C4-2B (cell line): Measurements from ENCODE around the gene DGKD.

ENCODE experiments used
- ZFX ChIP-seq: fragments of 450-650 bp; IDR thresholded peaks from 2 replicates; pipeline ENCODE4 v1.6.1; 2017
- TF ChIP-seq, protein P1 (sequence below): fragments of 450-650 bp; conservative IDR thresholded peaks from 2 replicates; pipeline ENCODE4 v1.5.1; 2017; ENCODE audit warnings: mild to moderate bottlenecking

DNA sequence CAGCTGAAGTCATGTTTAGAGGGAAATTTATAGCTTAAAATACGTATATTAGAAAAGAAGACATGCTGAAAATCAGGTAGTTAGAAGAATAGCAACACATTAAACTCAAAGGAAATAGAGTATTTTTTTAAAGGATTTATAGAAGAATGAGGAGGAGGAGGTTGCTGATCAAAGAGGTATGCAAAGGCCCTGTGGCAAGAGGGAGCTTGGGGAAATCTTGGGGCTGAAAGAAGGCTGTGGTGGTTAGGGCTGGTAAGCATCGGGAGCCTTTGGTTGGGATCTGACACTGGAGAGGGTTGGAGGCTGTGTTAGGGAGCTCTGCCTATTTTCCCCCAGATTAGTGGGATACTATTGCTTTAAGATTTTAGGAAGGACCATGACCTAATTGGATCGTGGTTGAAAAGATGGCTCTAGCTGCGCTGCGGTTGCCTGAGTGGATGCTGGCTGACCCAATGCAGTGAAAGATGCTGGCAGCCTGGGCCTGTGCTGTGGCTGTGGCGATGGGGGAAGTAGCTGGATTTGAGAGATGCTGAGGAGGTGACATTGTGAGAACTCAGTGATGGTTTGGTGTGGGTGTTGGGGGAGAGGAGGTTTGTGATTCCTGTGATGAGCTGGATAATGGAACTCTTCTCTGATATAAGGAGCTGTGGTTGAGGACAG lies 11.7 kb downstream of the DGKD start:
- TF ChIP-seq, protein P1, sequence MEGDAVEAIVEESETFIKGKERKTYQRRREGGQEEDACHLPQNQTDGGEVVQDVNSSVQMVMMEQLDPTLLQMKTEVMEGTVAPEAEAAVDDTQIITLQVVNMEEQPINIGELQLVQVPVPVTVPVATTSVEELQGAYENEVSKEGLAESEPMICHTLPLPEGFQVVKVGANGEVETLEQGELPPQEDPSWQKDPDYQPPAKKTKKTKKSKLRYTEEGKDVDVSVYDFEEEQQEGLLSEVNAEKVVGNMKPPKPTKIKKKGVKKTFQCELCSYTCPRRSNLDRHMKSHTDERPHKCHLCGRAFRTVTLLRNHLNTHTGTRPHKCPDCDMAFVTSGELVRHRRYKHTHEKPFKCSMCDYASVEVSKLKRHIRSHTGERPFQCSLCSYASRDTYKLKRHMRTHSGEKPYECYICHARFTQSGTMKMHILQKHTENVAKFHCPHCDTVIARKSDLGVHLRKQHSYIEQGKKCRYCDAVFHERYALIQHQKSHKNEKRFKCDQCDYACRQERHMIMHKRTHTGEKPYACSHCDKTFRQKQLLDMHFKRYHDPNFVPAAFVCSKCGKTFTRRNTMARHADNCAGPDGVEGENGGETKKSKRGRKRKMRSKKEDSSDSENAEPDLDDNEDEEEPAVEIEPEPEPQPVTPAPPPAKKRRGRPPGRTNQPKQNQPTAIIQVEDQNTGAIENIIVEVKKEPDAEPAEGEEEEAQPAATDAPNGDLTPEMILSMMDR: no peak
- no peak for TF ChIP-seq ZFX
